OCI-LY7 (cell line): Measurements from ENCODE around the gene SETD4. TPM values are rescaled to one million over a fixed set of nuclear protein-coding genes. Genes with fewer than 3 reads are reported as not detected.
A peak's percentile ranks its signal among the peaks of the same experiment; 100 is the strongest.

Experiments
- BruUV-seq: library from RNA; stranded (reverse); fragments of 400-500 nt; replicated peaks from 2 replicates; lab custom pipeline; 2021; lab: Mats Ljungman, UMichigan
- CTCF ChIA-PET: fragments of 300-600 bp; sonication (Branson Sonifier 250); formaldehyde crosslinking; loops from one replicate; lab custom pipeline; 2022; ENCODE audit warnings: antibody characterized with exemption; ENCODE audit not compliant: unreplicated experiment; lab: Charles Lee
- POLR2A ChIA-PET: fragments of 300-600 bp; sonication (Branson Sonifier 250); formaldehyde crosslinking; loops from one replicate; lab custom pipeline; 2022; ENCODE audit warnings: antibody characterized with exemption; lab: Charles Lee
- DNase-seq: peaks from one replicate; pipeline ENCODE4 v3.0.0-alpha.2; 2015; ENCODE audit warnings: low spot score
- H2AFZ ChIP-seq: fragments of 200-600 bp; sonication (generic), shearing (Covaris generic); 2 replicates; pipeline ENCODE4 v1.6.1; 2014; ENCODE audit warnings: mild to moderate bottlenecking, antibody characterized with exemption, low read length, moderate library complexity
- H3K27ac ChIP-seq: fragments of 200-600 bp; sonication (generic); 2 replicates; pipeline ENCODE4 v1.5.1; 2014; ENCODE audit warnings: mixed run types, low read depth, mild to moderate bottlenecking, moderate library complexity, low read length, inconsistent platforms; ENCODE audit not compliant: poor library complexity, severe bottlenecking
- H3K36me3 ChIP-seq: fragments of 200-600 bp; sonication (generic); 2 replicates; pipeline ENCODE4 v1.6.1; 2014; ENCODE audit warnings: mild to moderate bottlenecking, antibody characterized with exemption, low read length, moderate library complexity, mixed read lengths; ENCODE audit not compliant: insufficient read depth
- H3K4me1 ChIP-seq: fragments of 200-600 bp; sonication (generic); 2 replicates; pipeline ENCODE4 v1.5.1; 2014; ENCODE audit warnings: mild to moderate bottlenecking, low read length; ENCODE audit not compliant: insufficient read depth, poor library complexity, severe bottlenecking
- H3K4me2 ChIP-seq: fragments of 200-600 bp; sonication (generic); 2 replicates; pipeline ENCODE4 v1.6.1; 2014; ENCODE audit warnings: mild to moderate bottlenecking, low read length
- H3K4me3 ChIP-seq: fragments of 200-600 bp; sonication (generic); 2 replicates; pipeline ENCODE4 v1.5.1; 2014; ENCODE audit warnings: mild to moderate bottlenecking, low read depth, low read length; ENCODE audit not compliant: poor library complexity, severe bottlenecking
- H3K79me2 ChIP-seq: fragments of 200-600 bp; sonication (generic); 2 replicates; pipeline ENCODE4 v1.6.1; 2016; ENCODE audit warnings: low read depth, mild to moderate bottlenecking, low read length, moderate library complexity, mixed read lengths; ENCODE audit not compliant: insufficient read depth
- H3K9me2 ChIP-seq: fragments of 200-600 bp; sonication (generic); 2 replicates; pipeline ENCODE4 v1.6.1; 2016; ENCODE audit warnings: mild to moderate bottlenecking, low read length, mixed read lengths; ENCODE audit not compliant: insufficient read depth
- H3K9me3 ChIP-seq: fragments of 200-600 bp; sonication (generic); 2 replicates; pipeline ENCODE4 v1.6.1; 2014; ENCODE audit warnings: mild to moderate bottlenecking, mixed run types, low read length, mixed read lengths
- H4K20me1 ChIP-seq: fragments of 200-600 bp; sonication (generic); 2 replicates; pipeline ENCODE4 v1.6.1; 2014; ENCODE audit warnings: mild to moderate bottlenecking, antibody characterized with exemption, low read length, moderate library complexity, mixed read lengths; ENCODE audit not compliant: insufficient read depth
- EZH2phosphoT487 ChIP-seq: fragments of 200-600 bp; sonication (generic); IDR thresholded peaks from 2 replicates; pipeline ENCODE4 v1.6.1; 2018; ENCODE audit warnings: low read depth, borderline replicate concordance, mild to moderate bottlenecking, mixed run types, antibody characterized with exemption, low read length, moderate library complexity, mixed read lengths
- intact Hi-C: fragments of 100-400 bp; cut with micrococcal nuclease; formaldehyde crosslinking; loops from one replicate; pipeline ENCODE4 v1.10.0; 2022; ENCODE audit not compliant: unreplicated experiment
- total RNA-seq, 2 experiments: library from RNA; depleted of rRNA in 1 of 2; stranded (reverse); fragments of >200 nt in 1 of 2; shearing (Covaris generic) in 1 of 2; gene quantifications; 2 replicates each; pipeline ENCODE4 v1.2.3, GENCODE V29; 2014 to 2022
- TF ChIP-seq, protein P1 (sequence below): fragments of 200-600 bp; sonication (generic); conservative IDR thresholded peaks from 2 replicates; pipeline ENCODE4 v1.5.1; 2014; ENCODE audit warnings: mild to moderate bottlenecking, antibody characterized with exemption, low read length, moderate library complexity, mixed read lengths

The SETD4 gene
- total RNA-seq, 2 experiments from 2014 or later, result 19.1 to 28.1 TPM

DNA sequence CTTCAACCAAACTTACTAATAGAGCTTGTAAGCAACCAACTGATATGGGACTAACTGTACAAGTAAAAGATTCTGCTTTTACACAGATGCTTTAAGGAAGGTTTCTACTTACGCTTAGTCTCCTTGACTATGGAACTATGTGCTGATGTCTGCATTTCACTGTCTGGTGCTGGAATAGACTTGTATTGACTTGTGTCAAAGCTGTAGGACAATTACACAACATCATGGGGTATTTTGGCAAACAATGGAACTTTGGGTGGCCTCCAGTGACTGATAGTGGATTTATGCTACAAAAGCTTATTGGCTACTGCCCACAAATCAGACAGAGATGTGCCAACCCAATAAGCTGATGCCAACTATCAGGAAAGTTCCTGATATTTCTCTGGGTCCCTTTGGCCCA is 20.1 kb upstream of the SETD4 start:
- no TSS peak for BruUV-seq
- Histone ChIP-seq H3K9me3 (no peaks in the 10 kb centered on the region), H3K4me1 (peaks cover 17% of the 10 kb centered on the region), H4K20me1 (no peaks in the 10 kb centered on the region), H2AFZ (no peak overlapping the region), H3K4me3 (no peak overlapping the region), H3K9me2 (no peaks in the 10 kb centered on the region), H3K79me2 (no peaks in the 10 kb centered on the region), H3K27ac (no peak overlapping the region), H3K4me2 (no peak overlapping the region), H3K36me3 (no peaks in the 10 kb centered on the region)
- TF ChIP-seq, protein P1, sequence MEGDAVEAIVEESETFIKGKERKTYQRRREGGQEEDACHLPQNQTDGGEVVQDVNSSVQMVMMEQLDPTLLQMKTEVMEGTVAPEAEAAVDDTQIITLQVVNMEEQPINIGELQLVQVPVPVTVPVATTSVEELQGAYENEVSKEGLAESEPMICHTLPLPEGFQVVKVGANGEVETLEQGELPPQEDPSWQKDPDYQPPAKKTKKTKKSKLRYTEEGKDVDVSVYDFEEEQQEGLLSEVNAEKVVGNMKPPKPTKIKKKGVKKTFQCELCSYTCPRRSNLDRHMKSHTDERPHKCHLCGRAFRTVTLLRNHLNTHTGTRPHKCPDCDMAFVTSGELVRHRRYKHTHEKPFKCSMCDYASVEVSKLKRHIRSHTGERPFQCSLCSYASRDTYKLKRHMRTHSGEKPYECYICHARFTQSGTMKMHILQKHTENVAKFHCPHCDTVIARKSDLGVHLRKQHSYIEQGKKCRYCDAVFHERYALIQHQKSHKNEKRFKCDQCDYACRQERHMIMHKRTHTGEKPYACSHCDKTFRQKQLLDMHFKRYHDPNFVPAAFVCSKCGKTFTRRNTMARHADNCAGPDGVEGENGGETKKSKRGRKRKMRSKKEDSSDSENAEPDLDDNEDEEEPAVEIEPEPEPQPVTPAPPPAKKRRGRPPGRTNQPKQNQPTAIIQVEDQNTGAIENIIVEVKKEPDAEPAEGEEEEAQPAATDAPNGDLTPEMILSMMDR, result no peak
- no peak for TF ChIP-seq EZH2phosphoT487
- DNase-seq, result no peak
- intact Hi-C loops, result no loop called here
- ChIA-PET CTCF (no interaction called here), POLR2A (interaction anchor here (0.6 to 1.2 kb wide), 3 partner anchors 12 to 846 kb away, joined by 3 read pairs; no protein-coding TSS in a partner anchor)

DNA sequence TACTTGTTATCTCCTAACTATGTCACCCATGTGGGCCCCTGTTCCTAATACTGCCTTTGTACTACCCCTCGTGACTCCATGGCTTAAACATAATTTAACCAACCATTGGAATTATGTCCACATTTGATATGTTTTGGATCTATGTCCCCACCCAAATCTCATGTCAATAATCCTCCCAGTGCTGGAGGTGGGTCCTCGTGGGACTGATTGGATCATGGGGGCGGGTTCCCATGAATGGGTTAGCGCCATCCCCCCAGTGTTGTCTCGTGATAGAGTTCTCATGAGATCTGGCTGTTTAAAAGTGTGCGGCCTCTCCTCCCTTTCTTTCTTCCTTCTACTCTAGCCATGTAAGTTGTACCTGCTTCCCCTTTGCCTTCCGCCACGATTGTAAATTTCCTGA is 19.3 kb upstream of the SETD4 start:
- ChIA-PET CTCF (no interaction called here), POLR2A (interaction anchor here (0.6 kb wide), 2 partner anchors 23 to 1766 kb away, joined by 3 to 4 read pairs; no protein-coding TSS in a partner anchor)
- Histone ChIP-seq H3K36me3 (no peaks in the 10 kb centered on the region), H2AFZ (no peak overlapping the region), H4K20me1 (no peaks in the 10 kb centered on the region), H3K4me3 (no peak overlapping the region), H3K4me1 (peaks cover 17% of the 10 kb centered on the region), H3K27ac (no peak overlapping the region), H3K79me2 (no peaks in the 10 kb centered on the region), H3K9me3 (no peaks in the 10 kb centered on the region), H3K4me2 (no peak overlapping the region), H3K9me2 (no peaks in the 10 kb centered on the region)
- no peak for TF ChIP-seq EZH2phosphoT487
- TF ChIP-seq, protein P1, result no peak
- no peak for DNase-seq
- no TSS peak for BruUV-seq
- intact Hi-C loops, result no loop called here

DNA sequence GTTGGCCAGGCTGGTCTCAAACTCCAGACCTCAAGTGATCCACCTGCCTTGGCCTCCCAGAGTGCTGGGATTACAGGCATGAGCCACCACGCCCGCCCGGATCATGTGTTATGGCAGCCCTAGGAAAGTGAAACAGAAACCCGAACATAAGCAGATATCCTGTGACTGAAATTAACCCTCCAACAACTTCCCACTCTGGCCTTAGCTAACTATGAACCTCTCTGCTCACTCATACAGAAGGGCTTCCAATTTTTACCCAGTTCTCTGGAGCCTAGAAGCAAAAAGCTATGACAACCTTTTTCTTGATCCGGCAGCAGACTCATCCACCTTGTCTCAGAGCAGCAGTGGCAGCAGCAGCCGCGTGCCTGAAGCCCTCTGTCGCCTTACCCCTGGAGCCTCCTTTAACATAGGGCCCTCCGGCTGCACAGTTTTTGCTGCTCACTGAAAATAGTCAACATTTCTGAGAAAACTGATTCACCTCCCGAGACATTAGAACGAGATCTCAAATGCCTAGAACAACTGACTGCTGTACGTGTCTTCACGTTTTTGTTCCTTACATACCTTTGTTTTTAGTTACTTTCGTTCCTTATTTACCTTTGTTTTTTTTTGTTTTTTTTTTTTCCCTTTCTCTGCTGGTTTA is 18.8 kb upstream of the SETD4 start:
- H4K20me1 ChIP-seq, result no peaks in the 10 kb centered on the region
- no peaks in the 10 kb centered on the region for H3K36me3 ChIP-seq
- POLR2A ChIA-PET, result interaction anchor here (0.6 kb wide), 2 partner anchors 24 to 1765 kb away, joined by 3 to 4 read pairs; no protein-coding TSS in a partner anchor
- CTCF ChIA-PET, result no interaction called here
- H3K4me3 ChIP-seq, result no peak overlapping the region
- H3K9me3 ChIP-seq, result no peaks in the 10 kb centered on the region
- TF ChIP-seq EZH2phosphoT487, result no peak
- TF ChIP-seq, protein P1, result no peak
- H3K79me2 ChIP-seq, result no peaks in the 10 kb centered on the region
- peaks cover 17% of the 10 kb centered on the region for H3K4me1 ChIP-seq
- BruUV-seq, result no TSS peak
- DNase-seq, result no peak
- H3K9me2 ChIP-seq, result no peaks in the 10 kb centered on the region
- intact Hi-C loops, result no loop called here
- no peak overlapping the region for H3K27ac ChIP-seq
- peak overlapping the region; percentile 23; the same call in 1 of the 2 replicates for H3K4me2 ChIP-seq
- peak overlapping the region; percentile 21; the same call in 1 of the 2 replicates for H2AFZ ChIP-seq
